AG09319 (cell line): ENCODE measurements around the gene SPNS2.

Experiments
- DNase-seq: peaks from one replicate; pipeline ENCODE4 v3.0.0-alpha.2; 2010; ENCODE audit warnings: low read depth; ENCODE audit errors: extremely low read depth
- TF ChIP-seq, protein P1 (sequence below): IDR thresholded peaks from 2 replicates; pipeline ENCODE4 v1.5.1; 2011; ENCODE audit warnings: low read depth, mild to moderate bottlenecking, inconsistent platforms, low read length, moderate library complexity

The SPNS2 gene

DNA sequence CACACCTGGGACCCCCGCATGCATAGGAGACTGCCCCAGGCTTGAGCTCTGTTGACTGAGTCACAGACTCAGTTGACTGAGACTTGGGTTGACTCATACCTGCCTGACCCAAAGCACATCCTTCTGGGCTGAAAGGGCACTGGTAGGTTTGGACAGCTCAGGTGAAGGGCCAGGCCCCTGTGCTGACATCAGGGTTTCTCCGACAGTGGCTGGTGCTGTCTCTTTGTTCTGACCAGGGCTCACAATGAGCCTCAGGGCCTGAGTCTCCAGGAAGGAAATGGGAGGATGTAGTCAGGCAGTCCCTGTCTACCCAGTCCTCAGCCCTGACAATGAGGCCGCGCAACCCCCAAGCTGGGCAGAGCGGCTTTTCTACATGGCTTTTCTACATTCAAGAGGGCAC is 6.5 kb downstream of the SPNS2 start:
- TF ChIP-seq, protein P1, sequence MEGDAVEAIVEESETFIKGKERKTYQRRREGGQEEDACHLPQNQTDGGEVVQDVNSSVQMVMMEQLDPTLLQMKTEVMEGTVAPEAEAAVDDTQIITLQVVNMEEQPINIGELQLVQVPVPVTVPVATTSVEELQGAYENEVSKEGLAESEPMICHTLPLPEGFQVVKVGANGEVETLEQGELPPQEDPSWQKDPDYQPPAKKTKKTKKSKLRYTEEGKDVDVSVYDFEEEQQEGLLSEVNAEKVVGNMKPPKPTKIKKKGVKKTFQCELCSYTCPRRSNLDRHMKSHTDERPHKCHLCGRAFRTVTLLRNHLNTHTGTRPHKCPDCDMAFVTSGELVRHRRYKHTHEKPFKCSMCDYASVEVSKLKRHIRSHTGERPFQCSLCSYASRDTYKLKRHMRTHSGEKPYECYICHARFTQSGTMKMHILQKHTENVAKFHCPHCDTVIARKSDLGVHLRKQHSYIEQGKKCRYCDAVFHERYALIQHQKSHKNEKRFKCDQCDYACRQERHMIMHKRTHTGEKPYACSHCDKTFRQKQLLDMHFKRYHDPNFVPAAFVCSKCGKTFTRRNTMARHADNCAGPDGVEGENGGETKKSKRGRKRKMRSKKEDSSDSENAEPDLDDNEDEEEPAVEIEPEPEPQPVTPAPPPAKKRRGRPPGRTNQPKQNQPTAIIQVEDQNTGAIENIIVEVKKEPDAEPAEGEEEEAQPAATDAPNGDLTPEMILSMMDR, result no peak
- DNase-seq, result no peak

DNA sequence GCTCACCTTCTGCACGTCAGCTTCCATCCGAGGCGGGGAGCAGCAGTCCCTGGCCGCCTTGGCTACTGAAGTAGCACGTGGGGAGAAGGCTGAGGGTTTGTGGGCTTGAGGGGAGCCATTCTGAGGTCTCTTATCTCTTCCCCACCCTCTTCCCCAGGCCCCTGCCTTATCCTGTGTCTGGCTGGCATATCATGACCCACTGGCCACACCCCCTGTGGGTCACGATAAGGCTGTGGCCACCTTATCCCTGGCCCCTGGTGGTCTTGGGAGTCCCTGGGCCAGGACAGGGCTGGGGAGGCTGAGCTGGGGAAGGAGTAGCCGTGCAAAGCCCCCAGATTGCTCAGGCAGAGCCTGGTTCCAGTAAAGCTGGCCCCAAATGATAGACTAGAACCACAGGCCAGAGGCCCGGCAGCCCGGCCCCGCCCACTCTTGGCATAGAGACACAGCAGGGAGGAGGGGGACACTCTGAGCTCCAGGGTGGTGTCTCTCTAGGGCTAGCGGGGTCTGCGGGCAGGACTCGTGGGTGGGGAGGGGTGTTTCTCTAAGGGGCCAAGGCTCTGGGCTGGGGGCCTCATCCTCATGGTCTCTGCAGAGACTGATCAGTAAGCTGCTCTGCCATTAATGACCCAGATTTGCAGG is 7.6 kb downstream of the SPNS2 start:
- no peak for DNase-seq
- TF ChIP-seq, protein P1, result no peak

DNA sequence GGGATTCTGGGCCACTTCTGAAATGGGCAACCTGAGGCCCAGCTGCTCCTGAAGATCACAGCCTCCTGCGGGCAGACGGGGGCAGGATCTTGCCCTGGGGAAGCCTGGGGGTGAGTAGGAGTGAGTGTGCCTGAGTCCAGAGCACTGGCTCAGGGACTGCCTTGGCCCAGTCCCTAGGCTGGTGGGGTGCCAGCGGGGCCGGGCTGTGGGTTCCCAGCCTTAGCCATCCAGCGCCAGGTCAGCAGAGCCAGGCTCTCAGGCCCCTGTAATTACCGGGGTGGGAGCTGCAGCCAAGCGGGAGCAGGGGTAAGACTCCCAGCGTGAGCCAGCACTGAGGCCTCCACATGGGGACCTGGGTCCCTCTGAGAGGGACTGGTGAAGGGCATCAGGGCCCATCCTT is 8.2 kb downstream of the SPNS2 start:
- DNase-seq, result no peak
- TF ChIP-seq, protein P1, result no peak

DNA sequence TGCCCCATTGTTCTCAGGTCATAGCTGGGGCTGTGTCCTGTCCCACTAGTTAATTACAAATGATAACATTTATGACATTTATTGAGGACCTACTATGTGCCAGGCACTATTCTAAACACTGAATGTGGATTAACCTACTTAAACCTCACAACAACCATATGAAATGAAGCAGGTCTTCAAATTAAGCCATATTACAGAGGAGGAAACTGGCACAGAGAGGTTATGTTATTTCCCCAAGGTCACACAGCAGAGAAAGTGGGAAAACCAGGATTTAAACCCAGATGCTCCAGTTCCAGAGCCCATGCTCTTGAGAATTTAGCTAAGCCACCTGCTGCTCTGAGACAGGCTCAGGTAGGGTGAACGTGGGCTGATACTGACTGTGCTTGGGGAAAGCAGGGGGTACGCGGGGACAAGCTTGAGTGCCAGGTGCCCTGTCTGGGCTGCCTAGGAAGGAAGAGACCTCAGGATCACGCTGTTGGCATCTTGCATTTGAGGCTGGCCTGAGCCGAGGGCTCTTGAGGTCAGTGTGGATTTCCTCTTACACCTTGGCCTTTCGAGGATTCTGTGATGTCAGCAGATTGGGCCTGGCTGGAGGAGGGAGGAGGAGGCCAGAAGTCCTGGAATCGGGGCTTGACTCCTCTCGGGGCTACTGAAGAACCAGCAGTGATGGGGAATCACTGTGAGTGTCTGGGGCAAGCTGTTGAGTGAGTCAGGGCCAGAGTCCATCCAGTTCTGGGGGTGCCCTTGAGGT is 8.9 kb downstream of the SPNS2 start:
- no peak for DNase-seq
- TF ChIP-seq, protein P1, result no peak

DNA sequence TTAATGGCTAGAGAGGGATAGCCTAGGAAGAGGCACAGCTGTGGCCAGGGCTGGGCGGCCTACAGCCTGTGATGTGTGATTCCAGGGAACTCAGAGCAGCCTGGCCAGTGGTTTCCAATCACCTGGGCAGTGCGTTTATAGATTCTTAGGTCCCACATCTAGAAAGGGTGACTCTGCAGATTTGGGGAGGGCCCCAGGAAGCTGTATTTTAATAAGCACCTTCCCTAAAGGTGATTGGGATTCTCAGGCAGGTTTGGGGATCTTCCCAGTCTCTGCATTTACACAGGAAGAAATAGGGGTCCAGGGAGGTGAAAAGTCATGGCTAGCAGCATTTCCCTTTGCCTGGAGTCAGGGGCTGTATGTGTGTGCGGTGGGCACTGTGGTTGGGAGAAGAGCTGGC is 9.5 kb downstream of the SPNS2 start:
- TF ChIP-seq, protein P1, result no peak

DNA sequence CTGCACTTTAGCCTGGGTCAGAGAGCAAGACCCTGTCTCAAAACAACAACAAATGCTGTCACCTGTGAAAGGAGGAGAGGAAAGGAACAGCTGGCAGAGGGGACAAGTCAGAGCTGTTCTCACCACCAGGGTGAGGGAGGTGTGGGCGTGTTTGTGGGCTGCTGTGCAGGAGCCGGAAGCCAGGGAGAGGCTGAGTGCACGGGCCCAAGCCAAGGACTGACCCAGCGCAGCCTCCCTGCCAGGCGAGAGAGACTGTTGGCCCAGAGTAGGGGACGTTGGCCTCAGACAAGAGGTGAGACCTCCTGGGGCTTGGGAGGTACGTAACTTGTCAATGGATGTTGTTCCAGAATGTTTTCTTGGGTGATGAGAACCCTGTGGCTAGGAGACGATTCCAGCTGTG is 10.7 kb downstream of the SPNS2 start:
- TF ChIP-seq, protein P1, result no peak
- no peak for DNase-seq

More for the DNA sequence above, 9.5 kb downstream of the SPNS2 start:
- DNase-seq, result no peak

DNA sequence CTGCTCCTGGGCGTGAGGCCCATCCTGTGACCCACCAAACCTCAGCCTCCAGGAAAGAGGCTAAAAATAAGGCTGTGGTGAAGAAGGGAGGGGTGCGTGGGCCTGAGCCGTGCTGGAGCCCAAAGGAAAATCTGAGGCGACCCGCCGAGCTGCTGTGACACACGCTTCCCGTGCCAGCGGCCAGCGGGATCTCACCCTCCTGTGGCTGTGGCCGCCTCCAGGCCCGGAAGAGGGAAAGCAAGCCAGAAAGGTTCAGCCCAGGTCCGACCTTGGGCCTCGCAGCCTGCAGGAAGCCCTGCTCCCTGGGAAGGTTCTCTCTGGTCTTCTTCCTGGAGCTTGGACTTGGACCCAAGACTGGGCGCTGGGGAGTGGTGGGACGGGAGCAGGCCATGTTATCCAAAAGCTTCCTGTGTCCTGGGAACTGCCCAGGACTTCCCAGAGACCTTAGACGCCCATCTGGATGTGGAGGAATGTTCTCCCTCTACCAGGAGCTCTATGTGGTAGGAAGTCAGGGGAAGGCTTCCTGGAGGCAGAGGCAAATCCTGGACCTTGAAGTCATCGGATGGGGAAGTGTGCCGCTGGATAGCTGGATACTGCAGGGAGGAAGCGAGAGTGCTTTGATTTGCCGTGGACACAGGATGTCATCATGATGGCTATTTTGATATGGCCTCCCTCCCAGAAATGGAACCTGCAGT is 11.4 kb downstream of the SPNS2 start:
- TF ChIP-seq, protein P1, result no peak
- DNase-seq, result no peak
